Measurements from ENCODE around the gene HSPE1. TPM values are rescaled to one million over a fixed set of nuclear protein-coding genes. Genes with fewer than 3 reads are reported as not detected.
"Not testable (repeated sequence)": the region's sequence is repeated elsewhere in the genome, so short reads cannot be mapped to it uniquely, and the experiment has no call there.

The HSPE1 gene
- total RNA-seq, 1 donor from 2014 or later, result 185 TPM

GRCh38 chr2:197543206-197543605 is 43.0 kb downstream of the HSPE1 start:
- Mint-ChIP-seq H3K4me3 (ENCODE audit: low read depth) (no peak overlapping the region), H3K4me1 (ENCODE audit: low read depth) (no peaks in the 10 kb centered on the region), H3K36me3 (ENCODE audit: insufficient read depth) (peaks cover 36% of the 10 kb centered on the region), H3K27ac (no peak overlapping the region), H3K27me3 (no peaks in the 10 kb centered on the region), H3K9me3 (ENCODE audit: low read depth) (no peaks in the 10 kb centered on the region)
- TF ChIP-seq, protein P1, sequence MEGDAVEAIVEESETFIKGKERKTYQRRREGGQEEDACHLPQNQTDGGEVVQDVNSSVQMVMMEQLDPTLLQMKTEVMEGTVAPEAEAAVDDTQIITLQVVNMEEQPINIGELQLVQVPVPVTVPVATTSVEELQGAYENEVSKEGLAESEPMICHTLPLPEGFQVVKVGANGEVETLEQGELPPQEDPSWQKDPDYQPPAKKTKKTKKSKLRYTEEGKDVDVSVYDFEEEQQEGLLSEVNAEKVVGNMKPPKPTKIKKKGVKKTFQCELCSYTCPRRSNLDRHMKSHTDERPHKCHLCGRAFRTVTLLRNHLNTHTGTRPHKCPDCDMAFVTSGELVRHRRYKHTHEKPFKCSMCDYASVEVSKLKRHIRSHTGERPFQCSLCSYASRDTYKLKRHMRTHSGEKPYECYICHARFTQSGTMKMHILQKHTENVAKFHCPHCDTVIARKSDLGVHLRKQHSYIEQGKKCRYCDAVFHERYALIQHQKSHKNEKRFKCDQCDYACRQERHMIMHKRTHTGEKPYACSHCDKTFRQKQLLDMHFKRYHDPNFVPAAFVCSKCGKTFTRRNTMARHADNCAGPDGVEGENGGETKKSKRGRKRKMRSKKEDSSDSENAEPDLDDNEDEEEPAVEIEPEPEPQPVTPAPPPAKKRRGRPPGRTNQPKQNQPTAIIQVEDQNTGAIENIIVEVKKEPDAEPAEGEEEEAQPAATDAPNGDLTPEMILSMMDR (IDR thresholded peaks at IDR 0.05; ENCODE audit: unreplicated experiment), result no peak
- DNase-seq (ENCODE audit: low spot score, unreplicated experiment), result no peak

GRCh38 chr2:197547163-197547900 is 47.2 kb downstream of the HSPE1 start:
- DNase-seq (ENCODE audit: low spot score, unreplicated experiment), result no peak
- no peaks in the 10 kb centered on the region for H3K27me3 Mint-ChIP-seq
- H3K4me3 Mint-ChIP-seq (ENCODE audit: low read depth), result no peak overlapping the region
- peaks cover 23% of the 10 kb centered on the region for H3K36me3 Mint-ChIP-seq (ENCODE audit: insufficient read depth)
- H3K4me1 Mint-ChIP-seq (ENCODE audit: low read depth), result no peaks in the 10 kb centered on the region
- TF ChIP-seq, protein P1 (IDR thresholded peaks at IDR 0.05; ENCODE audit: unreplicated experiment), result no peak
- H3K27ac Mint-ChIP-seq, result no peak overlapping the region
- H3K9me3 Mint-ChIP-seq (ENCODE audit: low read depth), result no peaks in the 10 kb centered on the region

- Mint-ChIP-seq H3K27ac (no peak overlapping the region), H3K27me3 (no peaks in the 10 kb centered on the region), H3K9me3 (ENCODE audit: low read depth) (no peaks in the 10 kb centered on the region), H3K4me1 (ENCODE audit: low read depth) (no peaks in the 10 kb centered on the region), H3K4me3 (ENCODE audit: low read depth) (no peak overlapping the region), H3K36me3 (ENCODE audit: insufficient read depth) (peaks cover 22% of the 10 kb centered on the region)
- no peak for DNase-seq (ENCODE audit: low spot score, unreplicated experiment)
- TF ChIP-seq, protein P1 (IDR thresholded peaks at IDR 0.05; ENCODE audit: unreplicated experiment), result no peak
Observed at GRCh38 chr2:197548582-197548981, 48.4 kb downstream of the HSPE1 start.

- not testable (repeated sequence) for H3K4me1 Mint-ChIP-seq (ENCODE audit: low read depth); H3K27ac Mint-ChIP-seq; H3K27me3 Mint-ChIP-seq; DNase-seq (ENCODE audit: low spot score, unreplicated experiment); H3K4me3 Mint-ChIP-seq (ENCODE audit: low read depth); H3K9me3 Mint-ChIP-seq (ENCODE audit: low read depth)
- H3K36me3 Mint-ChIP-seq (ENCODE audit: insufficient read depth), result peaks cover 21% of the 10 kb centered on the region
Observed at GRCh38 chr2:197551260-197551659, 51.1 kb downstream of the HSPE1 start.

Other genes starting within 250 kb of the HSPE1 start
- 4.0 and 6.0 TPM in 2 replicates for gene ANKRD44, start 189.6 kb upstream of the HSPE1 start, total RNA-seq
- gene SF3B1, start 65.4 kb upstream of the HSPE1 start, total RNA-seq, result 348 and 370 TPM in 2 replicates
- gene COQ10B, start 46.8 kb upstream of the HSPE1 start, total RNA-seq, result 11.0 and 11.8 TPM in 2 replicates
- 403 and 409 TPM in 2 replicates for gene HSPD1, start 539 bp upstream of the HSPE1 start, total RNA-seq
- gene MOB4, start 15.7 kb downstream of the HSPE1 start, total RNA-seq, result 29.8 and 41.4 TPM in 2 replicates
- gene RFTN2, start 175.2 kb downstream of the HSPE1 start, total RNA-seq, result 5.4 and 5.7 TPM in 2 replicates
- gene MARS2, start 205.0 kb downstream of the HSPE1 start, total RNA-seq, result 7.9 and 8.3 TPM in 2 replicates